SH-SY5Y (cell line): ENCODE results near the gene CPA5.

Experiments used
- GATA2 ChIP-seq: IDR thresholded peaks from 2 replicates; pipeline ENCODE4 v1.6.1; 2011; ENCODE audit warnings: mild to moderate bottlenecking, low read depth, low read length
- GATA3 ChIP-seq: IDR thresholded peaks from 2 replicates; pipeline ENCODE4 v1.6.1; 2011; ENCODE audit warnings: low read depth, mild to moderate bottlenecking, low read length, moderate library complexity

GRCh38 chr7:130386876-130387275, 42.3 kb downstream of the CPA5 start:
- no peak for TF ChIP-seq GATA2
- TF ChIP-seq GATA3, result no peak
